HepG2 (cell line): Measurements from ENCODE around the gene GLUL. TPM values are rescaled to one million over a fixed set of nuclear protein-coding genes. Genes with fewer than 3 reads are reported as not detected.

ENCODE experiments used
- AHDC1 ChIP-seq: sonication (generic); formaldehyde crosslinking; IDR thresholded peaks from 2 replicates; pipeline ENCODE4 v1.5.1; 2020; ENCODE audit warnings: mild to moderate bottlenecking, missing genetic modification reagents, borderline replicate concordance
- ARNT2 ChIP-seq: sonication (generic); formaldehyde crosslinking; IDR thresholded peaks from 2 replicates; pipeline ENCODE4 v1.8.0; 2022; ENCODE audit warnings: mild to moderate bottlenecking, low read depth, missing genetic modification reagents, moderate library complexity
- CSRNP2 ChIP-seq: sonication (generic); formaldehyde crosslinking; conservative IDR thresholded peaks from 2 replicates; pipeline ENCODE4 v1.8.0; 2022; ENCODE audit warnings: low read depth, missing genetic modification reagents
- ELF1 ChIP-seq: sonication (generic); formaldehyde crosslinking; IDR thresholded peaks from 2 replicates; pipeline ENCODE4 v1.4.0; 2020; ENCODE audit warnings: missing genetic modification reagents
- HNRNPK ChIP-seq: fragments of 200-400 bp; formaldehyde crosslinking; IDR thresholded peaks from 2 replicates; pipeline ENCODE4 v1.6.1; 2018; ENCODE audit warnings: low read length, low read depth, moderate library complexity, mild to moderate bottlenecking; ENCODE audit not compliant: poor library complexity, severe bottlenecking
- HNRNPUL1 ChIP-seq: fragments of 200-400 bp; formaldehyde crosslinking; IDR thresholded peaks from 2 replicates; pipeline ENCODE4 v1.6.1; 2017; ENCODE audit warnings: low read depth, mild to moderate bottlenecking, low read length, moderate library complexity
- JUND ChIP-seq: sonication (generic); formaldehyde crosslinking; IDR thresholded peaks from 2 replicates; pipeline ENCODE4 v1.8.0; 2022; ENCODE audit warnings: mild to moderate bottlenecking, missing genetic modification reagents
- KAT2B ChIP-seq: fragments of 150-350 bp; IDR thresholded peaks from 2 replicates; pipeline ENCODE4 v1.6.1; 2014; ENCODE audit warnings: low read depth, low read length, borderline replicate concordance
- KLF16 ChIP-seq, 2 experiments: sonication (generic) in 1 of 2; formaldehyde crosslinking in 1 of 2; IDR thresholded peaks; 2 replicates each; pipeline versions ENCODE4 v1.6.1 to v1.8.0; 2016 to 2023; ENCODE audit warnings: missing genetic modification reagents in 2 of 2, missing compliant biosample characterization in 1 of 2
- NFKB2 ChIP-seq: sonication (generic); formaldehyde crosslinking; IDR thresholded peaks from 2 replicates; pipeline ENCODE4 v1.4.0; 2020; ENCODE audit warnings: missing genetic modification reagents, borderline replicate concordance
- NR3C1 ChIP-seq: sonication (generic); formaldehyde crosslinking; IDR thresholded peaks from 2 replicates; pipeline ENCODE4 v1.4.0; 2020; ENCODE audit warnings: missing genetic modification reagents
- PBX2 ChIP-seq: IDR thresholded peaks from 2 replicates; pipeline ENCODE4 v1.6.1; 2016; ENCODE audit warnings: control low read depth
- PCBP2 ChIP-seq: fragments of 200-400 bp; formaldehyde crosslinking; optimal IDR thresholded peaks from 2 replicates; pipeline ENCODE3; 2018; ENCODE audit warnings: low read length, low read depth; ENCODE audit not compliant: poor library complexity, severe bottlenecking
- PHF21A ChIP-seq: sonication (generic); formaldehyde crosslinking; IDR thresholded peaks from 2 replicates; pipeline ENCODE4 v1.5.0; 2020; ENCODE audit warnings: mild to moderate bottlenecking, missing genetic modification reagents
- SMC3 ChIP-seq: IDR thresholded peaks from 2 replicates; pipeline ENCODE4 v1.6.1; 2011; ENCODE audit warnings: low read length, improper control_type of control experiment
- TAF1 ChIP-seq: sonication (generic); formaldehyde crosslinking; IDR thresholded peaks from 2 replicates; pipeline ENCODE4 v1.4.0; 2020; ENCODE audit warnings: missing genetic modification reagents
- ZNF224 ChIP-seq: sonication (generic); formaldehyde crosslinking; IDR thresholded peaks from 2 replicates; pipeline ENCODE4 v1.5.0; 2020; ENCODE audit warnings: mild to moderate bottlenecking, missing genetic modification reagents
- ZNF263 ChIP-seq: sonication (generic); formaldehyde crosslinking; IDR thresholded peaks from 2 replicates; pipeline ENCODE4 v1.4.0; 2020; ENCODE audit warnings: missing genetic modification reagents
- ZNF430 ChIP-seq: sonication (generic); formaldehyde crosslinking; IDR thresholded peaks from 2 replicates; pipeline ENCODE4 v1.9.0; 2021; ENCODE audit warnings: mild to moderate bottlenecking, missing genetic modification reagents
- ZNF468 ChIP-seq: sonication (generic); formaldehyde crosslinking; IDR thresholded peaks from 2 replicates; pipeline ENCODE4 v1.8.0; 2022; ENCODE audit warnings: mild to moderate bottlenecking, moderate library complexity, missing genetic modification reagents
- ZNF598 ChIP-seq: sonication (generic); formaldehyde crosslinking; IDR thresholded peaks from 2 replicates; pipeline ENCODE4 v1.5.1; 2020; ENCODE audit warnings: mild to moderate bottlenecking, missing genetic modification reagents, borderline replicate concordance
- ZNF644 ChIP-seq: IDR thresholded peaks from 2 replicates; pipeline ENCODE4 v1.6.1; 2016; ENCODE audit warnings: low read depth
- ZNF660 ChIP-seq: sonication (generic); formaldehyde crosslinking; IDR thresholded peaks from 2 replicates; pipeline ENCODE4 v1.5.1; 2020; ENCODE audit warnings: mild to moderate bottlenecking, low read depth, missing genetic modification reagents, borderline replicate concordance
- polyA plus RNA-seq, 8 experiments: library from polyadenylated mRNA; depleted of rRNA in 3 of 8; stranded (reverse) in 7 of 8; unstranded in 1 of 8; fragments of >200 nt; fragmentation: Illumina TruSeq in 4 of 8; extraction: Trizol in 4 of 8; gene quantifications; 2 replicates each; pipeline versions ENCODE4 v1.2.1 to v1.2.3, GENCODE V29; 2011 to 2016; ENCODE audit warnings: low read depth in 4 of 8, missing spikeins in 1 of 8, mixed read lengths in 1 of 8; ENCODE audit not compliant: insufficient read depth in 1 of 8
- total RNA-seq, 5 experiments: library from RNA; depleted of rRNA; stranded (reverse); fragments of >200 nt; fragmentation: Illumina TruSeq; extraction: Trizol; gene quantifications; 2 replicates each; pipeline ENCODE4 v1.2.3, GENCODE V29; 2016; ENCODE audit warnings: low read depth in 1 of 5

GLUL gene
- total and polyA plus RNA-seq, 2 of the 13 experiments (the other 11 are each of a cell fraction or from before 2014, with no cell fraction given) = 423 to 827 TPM

GRCh38 chr1:182391362-182392049 lies at the start of gene GLUL (continued):
- TF ChIP-seq CSRNP2 (CRISPR knock-in tag) = no peak
- TF ChIP-seq NFKB2 (CRISPR knock-in tag) = no peak; the same call in 1 of the 2 replicates
- peak; percentile 80; the same call in 1 of the 2 replicates for TF ChIP-seq ZNF430
- no peak for TF ChIP-seq ARNT2 (CRISPR knock-in tag)
- TF ChIP-seq AHDC1 (CRISPR knock-in tag) = no peak
- peak in 1 of 2 experiments; percentile 82; a peak in 1 of 4 replicates for TF ChIP-seq KLF16 (CRISPR knock-in tag; IDR thresholded peaks at IDR 0.05)
- peak; percentile 99 for TF ChIP-seq HNRNPK
- TF ChIP-seq JUND (CRISPR knock-in tag) = peak; percentile 77
- TF ChIP-seq PCBP2 = no peak
- no peak for TF ChIP-seq PHF21A (CRISPR knock-in tag)
- TF ChIP-seq ZNF263 (CRISPR knock-in tag) = peak; percentile 84
- peak; percentile 85 for TF ChIP-seq ZNF598 (CRISPR knock-in tag)
- TF ChIP-seq ZNF644 (CRISPR knock-in tag) = no peak
- TF ChIP-seq ZNF468 (CRISPR knock-in tag) = peak; percentile 87; the same call in 1 of the 2 replicates
- 0 out of 2 replicates have a peak, but pooled peaks have one; percentile 62 for TF ChIP-seq ZNF660 (CRISPR knock-in tag)
- TF ChIP-seq PBX2 (CRISPR knock-in tag) = no peak
- no peak for TF ChIP-seq NR3C1 (CRISPR knock-in tag)
- no peak for TF ChIP-seq SMC3
- TF ChIP-seq HNRNPUL1 = no peak
- no peak for TF ChIP-seq ZNF224 (CRISPR knock-in tag)
- TF ChIP-seq TAF1 (CRISPR knock-in tag) = peak; percentile 99
- TF ChIP-seq ELF1 (CRISPR knock-in tag) = no peak
- TF ChIP-seq KAT2B = no peak
